Brain microvascular endothelial cell (primary cell): ENCODE measurements around the gene MGAT5B.

Experiments
- DNase-seq: peaks from one replicate; pipeline ENCODE4 v3.0.0-alpha.2; 2020
- H3K27ac ChIP-seq: fragments of 250-450 bp; sonication (Bioruptor Pico); 2 replicates; pipeline ENCODE4 v1.5.1; 2020; ENCODE audit warnings: mild to moderate bottlenecking, moderate library complexity
- H3K27me3 ChIP-seq: fragments of 250-450 bp; sonication (Bioruptor Pico); replicated peaks from 2 replicates; pipeline ENCODE4 v1.5.1; 2020; ENCODE audit warnings: mild to moderate bottlenecking
- H3K36me3 ChIP-seq: fragments of 250-450 bp; sonication (Bioruptor Pico); replicated peaks from 2 replicates; pipeline ENCODE4 v1.5.1; 2020; ENCODE audit warnings: mild to moderate bottlenecking
- H3K4me3 ChIP-seq: 2 replicates; pipeline ENCODE4 v1.5.1; 2011; ENCODE audit warnings: low read depth, mild to moderate bottlenecking, control low read depth, low read length, moderate library complexity
- in situ Hi-C: cut with HindIII; loops from 2 replicates; pipeline ENCODE4 v1.10.0; 2017; ENCODE audit warnings: low sequenced_read_pairs, low pct_ligation_motif_present
- TF ChIP-seq, protein P1 (sequence below): IDR thresholded peaks from 2 replicates; pipeline ENCODE4 v1.5.1; 2011; ENCODE audit warnings: low read depth, mild to moderate bottlenecking, moderate library complexity, low read length, control low read depth, inconsistent platforms; ENCODE audit errors: missing control alignments

The MGAT5B gene

GRCh38 chr17:76868176-76868668 is at the start of gene MGAT5B:
TSS of gene MGAT5B (plus strand) at chr17:76868404. CDS start at chr17:76869030, 626 bp downstream.
- Histone ChIP-seq H3K4me3 (peak within 1 kb of the TSS; percentile 29), H3K36me3 (no peaks in the 10 kb centered on the region), H3K27ac (no peak within 1 kb of the TSS), H3K27me3 (peaks cover 16% of the 10 kb centered on the region)
- TF ChIP-seq, protein P1, sequence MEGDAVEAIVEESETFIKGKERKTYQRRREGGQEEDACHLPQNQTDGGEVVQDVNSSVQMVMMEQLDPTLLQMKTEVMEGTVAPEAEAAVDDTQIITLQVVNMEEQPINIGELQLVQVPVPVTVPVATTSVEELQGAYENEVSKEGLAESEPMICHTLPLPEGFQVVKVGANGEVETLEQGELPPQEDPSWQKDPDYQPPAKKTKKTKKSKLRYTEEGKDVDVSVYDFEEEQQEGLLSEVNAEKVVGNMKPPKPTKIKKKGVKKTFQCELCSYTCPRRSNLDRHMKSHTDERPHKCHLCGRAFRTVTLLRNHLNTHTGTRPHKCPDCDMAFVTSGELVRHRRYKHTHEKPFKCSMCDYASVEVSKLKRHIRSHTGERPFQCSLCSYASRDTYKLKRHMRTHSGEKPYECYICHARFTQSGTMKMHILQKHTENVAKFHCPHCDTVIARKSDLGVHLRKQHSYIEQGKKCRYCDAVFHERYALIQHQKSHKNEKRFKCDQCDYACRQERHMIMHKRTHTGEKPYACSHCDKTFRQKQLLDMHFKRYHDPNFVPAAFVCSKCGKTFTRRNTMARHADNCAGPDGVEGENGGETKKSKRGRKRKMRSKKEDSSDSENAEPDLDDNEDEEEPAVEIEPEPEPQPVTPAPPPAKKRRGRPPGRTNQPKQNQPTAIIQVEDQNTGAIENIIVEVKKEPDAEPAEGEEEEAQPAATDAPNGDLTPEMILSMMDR = peak; percentile 47
- in situ Hi-C loops = no loop called here
- peak; percentile 20 for DNase-seq

GRCh38 chr17:76820039-76820438 is 48.2 kb upstream of the MGAT5B start:
- Histone ChIP-seq H3K27ac (no peak overlapping the region), H3K36me3 (no peaks in the 10 kb centered on the region), H3K27me3 (no peaks in the 10 kb centered on the region), H3K4me3 (no peak overlapping the region)
- TF ChIP-seq, protein P1 = no peak
- in situ Hi-C loops = no loop called here
- DNase-seq = no peak

GRCh38 chr17:76820561-76820960 is 47.6 kb upstream of the MGAT5B start:
- in situ Hi-C loops = no loop called here
- TF ChIP-seq, protein P1 = no peak
- Histone ChIP-seq H3K36me3 (no peaks in the 10 kb centered on the region), H3K27ac (no peak overlapping the region), H3K4me3 (no peak overlapping the region), H3K27me3 (no peaks in the 10 kb centered on the region)
- DNase-seq = no peak

GRCh38 chr17:76822184-76822778 is 45.9 kb upstream of the MGAT5B start:
- H3K27ac ChIP-seq = no peak overlapping the region
- H3K4me3 ChIP-seq = no peak overlapping the region
- in situ Hi-C loops = no loop called here
- TF ChIP-seq, protein P1 = no peak
- H3K27me3 ChIP-seq = no peaks in the 10 kb centered on the region
- no peaks in the 10 kb centered on the region for H3K36me3 ChIP-seq
- no peak for DNase-seq

GRCh38 chr17:76824093-76824492 is 44.1 kb upstream of the MGAT5B start:
- Histone ChIP-seq H3K4me3 (no peak overlapping the region), H3K27me3 (no peaks in the 10 kb centered on the region), H3K27ac (no peak overlapping the region), H3K36me3 (no peaks in the 10 kb centered on the region)
- TF ChIP-seq, protein P1 = no peak
- in situ Hi-C loops = no loop called here
- no peak for DNase-seq
